Superior temporal gyrus (tissue), 1 donor: ENCODE data around the gene PFKL.

Experiments used
- DNase-seq: peaks from one replicate; pipeline ENCODE4 v3.0.0-alpha.2; 2016; ENCODE audit errors: extremely low spot score

PFKL gene

GRCh38 chr21:44299458-44300261 is at the start of gene PFKL:
Gene PFKL, plus strand, starts transcription at chr21:44300053. Its CDS starts 53 bp downstream, at chr21:44300106.
- DNase-seq: peak; percentile 42

GRCh38 chr21:44253832-44254710 is 45.8 kb upstream of the PFKL start:
- DNase-seq: no peak

- DNase-seq: no peak
Observed at GRCh38 chr21:44255511-44255981, 44.3 kb upstream of the PFKL start.

GRCh38 chr21:44258056-44258725 is 41.7 kb upstream of the PFKL start:
- no peak for DNase-seq

- DNase-seq: no peak
Observed at GRCh38 chr21:44259082-44259705, 40.7 kb upstream of the PFKL start.

GRCh38 chr21:44260066-44260465 is 39.8 kb upstream of the PFKL start:
- DNase-seq: no peak

GRCh38 chr21:44260791-44261631 is 38.8 kb upstream of the PFKL start:
- DNase-seq: no peak

GRCh38 chr21:44261675-44262295 is 38.1 kb upstream of the PFKL start, which contains the start of gene DNMT3L:
Gene DNMT3L, minus strand, starts transcription at chr21:44261897. Its CDS starts 638 bp downstream, at chr21:44261259.
- DNase-seq: no peak

- DNase-seq: no peak
Observed at GRCh38 chr21:44262338-44263056, 37.4 kb upstream of the PFKL start.

- DNase-seq: no peak
Observed at GRCh38 chr21:44263221-44263760, 36.6 kb upstream of the PFKL start.

GRCh38 chr21:44263768-44264167 is 36.1 kb upstream of the PFKL start:
- no peak for DNase-seq

GRCh38 chr21:44265734-44266270 is 34.1 kb upstream of the PFKL start:
- DNase-seq: no peak

- DNase-seq: no peak
Observed at GRCh38 chr21:44267655-44268142, 32.2 kb upstream of the PFKL start.

GRCh38 chr21:44269090-44269489 is 30.8 kb upstream of the PFKL start:
- DNase-seq: no peak

- DNase-seq: no peak
Observed at GRCh38 chr21:44271558-44272283, 28.1 kb upstream of the PFKL start.

GRCh38 chr21:44272284-44272858 is 27.5 kb upstream of the PFKL start:
- no peak for DNase-seq

- DNase-seq: no peak
Observed at GRCh38 chr21:44273046-44273445, 26.8 kb upstream of the PFKL start.

- no peak for DNase-seq
Observed at GRCh38 chr21:44275041-44275440, 24.8 kb upstream of the PFKL start.
